GM18505 (cell line): ENCODE results near the gene UFM1.

ENCODE experiments used
- ATAC-seq: cut with Tn5 transposase; IDR thresholded peaks from one replicate; pipeline ENCODE4 v1.9.1; 2021; ENCODE audit not compliant: unreplicated experiment
- POLR2A ChIP-seq: IDR thresholded peaks from 4 replicates; pipeline ENCODE4 v1.6.1; 2011; ENCODE audit warnings: borderline replicate concordance; ENCODE audit not compliant: insufficient read depth, insufficient read length; ENCODE audit errors: extremely low read depth

UFM1 gene

GRCh38 chr13:38381890-38382289 is 32.2 kb downstream of the UFM1 start:
- ATAC-seq = no peak
- TF ChIP-seq POLR2A = no peak

- TF ChIP-seq POLR2A = no peak
- ATAC-seq = no peak
Observed at GRCh38 chr13:38382946-38383345, 33.3 kb downstream of the UFM1 start.

GRCh38 chr13:38384171-38384570 is 34.5 kb downstream of the UFM1 start:
- ATAC-seq = no peak

GRCh38 chr13:38385153-38385891 is 35.7 kb downstream of the UFM1 start:
- ATAC-seq = no peak
- no peak for TF ChIP-seq POLR2A

More at GRCh38 chr13:38384171-38384570, 34.5 kb downstream of the UFM1 start:
- no peak for TF ChIP-seq POLR2A

GRCh38 chr13:38386421-38386820 is 36.8 kb downstream of the UFM1 start:
- TF ChIP-seq POLR2A = no peak
- ATAC-seq = no peak

GRCh38 chr13:38391341-38391740 is 41.7 kb downstream of the UFM1 start:
- no peak for ATAC-seq

GRCh38 chr13:38394777-38395496 is 45.3 kb downstream of the UFM1 start:
- no peak for TF ChIP-seq POLR2A
- ATAC-seq = no peak

More at GRCh38 chr13:38391341-38391740, 41.7 kb downstream of the UFM1 start:
- TF ChIP-seq POLR2A = no peak

- no peak for TF ChIP-seq POLR2A
- no peak for ATAC-seq
Observed at GRCh38 chr13:38395497-38395788, 45.8 kb downstream of the UFM1 start.

GRCh38 chr13:38398711-38399493 is 49.3 kb downstream of the UFM1 start:
- no peak for ATAC-seq
- TF ChIP-seq POLR2A = no peak

GRCh38 chr13:38399535-38399934 is 49.9 kb downstream of the UFM1 start:
- TF ChIP-seq POLR2A = no peak
- no peak for ATAC-seq

- ATAC-seq = no peak
- no peak for TF ChIP-seq POLR2A
Observed at GRCh38 chr13:38401276-38401675, 51.6 kb downstream of the UFM1 start.

- no peak for TF ChIP-seq POLR2A
- ATAC-seq = no peak
Observed at GRCh38 chr13:38405216-38405615, 55.6 kb downstream of the UFM1 start.

- no peak for ATAC-seq
- no peak for TF ChIP-seq POLR2A
Observed at GRCh38 chr13:38409771-38410170, 60.1 kb downstream of the UFM1 start.
